Measurements from ENCODE around the gene DENND11. TPM values are rescaled to one million over a fixed set of nuclear protein-coding genes. Genes with fewer than 3 reads are reported as not detected.

The DENND11 gene
- total and polyA plus RNA-seq, 2 of the 4 experiments (the other 2 are of a cell fraction) = 2.9 to 5.0 TPM

DNA sequence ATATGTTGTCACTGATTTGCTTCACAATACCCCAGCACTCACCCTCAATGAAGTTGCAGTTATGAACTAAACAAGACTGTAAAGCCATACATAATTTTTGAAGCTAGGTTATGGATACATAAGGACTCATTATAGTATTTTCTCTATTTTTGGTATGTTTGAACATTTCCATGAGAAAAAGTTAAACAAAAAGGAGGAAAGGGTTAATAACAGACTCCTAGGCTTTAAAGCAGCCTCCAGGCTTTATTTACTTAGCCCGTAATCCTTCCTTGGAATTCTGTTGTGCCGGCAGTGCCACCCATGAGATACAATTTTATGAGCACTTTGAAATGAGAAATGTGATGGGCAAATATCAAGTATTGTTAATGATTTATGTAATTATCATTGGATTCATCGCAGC, 2.1 kb upstream of the DENND11 start:
- intact Hi-C loops (cut with micrococcal nuclease) = no loop called here
- Histone ChIP-seq H3K4me3 (ENCODE audit: insufficient read depth, low read depth, low read length) (no peak overlapping the region), H3K4ac (ENCODE audit: low read depth, low read length) (no peak overlapping the region), H2AK5ac (ENCODE audit: low read depth, low read length) (no peak overlapping the region), H3K56ac (ENCODE audit: extremely low read depth, insufficient read depth, low read length) (no peak overlapping the region), H3K4me1 (ENCODE audit: control insufficient read depth, insufficient read depth, low read length) (peaks cover 1% of the 10 kb centered on the region; the same call in 1 of the 2 replicates), H3K79me1 (ENCODE audit: low read depth in 1 of 2, low read length in 2 of 2) (peaks cover 0 to 3% of the 10 kb centered on the region in 2 experiments; a peak in 2 of 4 replicates), H4K8ac (ENCODE audit: low read depth in 2 of 2, low read length in 2 of 2) (no peak overlapping the region), H4K91ac (ENCODE audit: insufficient read depth, low read depth, low read length) (no peak overlapping the region), H3K27me3 (ENCODE audit: control insufficient read depth, insufficient read depth, low read length) (peaks cover 3% of the 10 kb centered on the region; the same call in 1 of the 2 replicates), H2BK120ac (ENCODE audit: low read depth, low read length) (no peak overlapping the region), H4K20me1 (ENCODE audit: insufficient read depth, low read length) (no peaks in the 10 kb centered on the region; the same call in 1 of the 2 replicates), H4K5ac (ENCODE audit: low read depth, low read length) (no peak overlapping the region), H2BK15ac (ENCODE audit: low read depth, low read length) (no peak overlapping the region), H3K9me1 (ENCODE audit: insufficient read depth, low read length) (no peaks in the 10 kb centered on the region), H3K9ac (ENCODE audit: low read depth, low read length) (no peak overlapping the region), H3K27ac (ENCODE audit: insufficient read depth, low read length) (no peak overlapping the region), H3K18ac (ENCODE audit: low read depth, low read length) (no peak overlapping the region), H2BK5ac (ENCODE audit: low read depth, low read length, poor library complexity, severe bottlenecking) (no peak overlapping the region), H3K23ac (ENCODE audit: low read depth, low read length) (no peak overlapping the region), H3K9me3 (ENCODE audit: control insufficient read depth, insufficient read depth, low read length) (no peaks in the 10 kb centered on the region), H2AK9ac (replicated peaks; ENCODE audit: low read depth, low read length, poor library complexity) (no peak overlapping the region), H3K14ac (replicated peaks; ENCODE audit: low read depth, low read length) (no peak overlapping the region), H2BK20ac (ENCODE audit: low read depth, low read length) (no peak overlapping the region), H3K4me2 (ENCODE audit: low read depth, low read length) (no peak overlapping the region), H2AFZ (replicated peaks; ENCODE audit: low read length, poor library complexity) (no peak overlapping the region), H3K36me3 (ENCODE audit: control insufficient read depth, insufficient read depth, low read length) (no peaks in the 10 kb centered on the region)
- no TSS peak for BruUV-seq (replicated peaks)
- ChIA-PET CTCF (no interaction called here), POLR2A (ENCODE audit: unreplicated experiment) (interaction anchor here (0.5 kb wide), 1 partner anchor 789 kb away, joined by 4 read pairs; no protein-coding TSS in a partner anchor)
- TF ChIP-seq CTCF (conservative IDR thresholded peaks at IDR 0.05; ENCODE audit: low read depth, low read length) (no peak), USF2 (IDR thresholded peaks at IDR 0.05; ENCODE audit: low read depth, low read length) (no peak), RAD21 (IDR thresholded peaks at IDR 0.05; ENCODE audit: low read length) (no peak), BHLHE40 (IDR thresholded peaks at IDR 0.05; ENCODE audit: low read depth, low read length) (no peak), CHD1 (IDR thresholded peaks at IDR 0.05; ENCODE audit: low read depth, low read length) (no peak), RFX5 (IDR thresholded peaks at IDR 0.05; ENCODE audit: low read depth, low read length) (no peak), MAFK (IDR thresholded peaks at IDR 0.05; ENCODE audit: low read depth, low read length) (no peak), MAZ (IDR thresholded peaks at IDR 0.05; ENCODE audit: borderline replicate concordance, low read depth, low read length) (no peak), POLR2A (IDR thresholded peaks at IDR 0.05; ENCODE audit: low read depth, low read length) (no peak), FOS (IDR thresholded peaks at IDR 0.05; ENCODE audit: low read depth, low read length) (no peak), NFE2L2 (IDR thresholded peaks at IDR 0.05; ENCODE audit: low read depth, low read length) (no peak), SMC3 (IDR thresholded peaks at IDR 0.05; ENCODE audit: low read depth, low read length) (no peak), RCOR1 (IDR thresholded peaks at IDR 0.05; ENCODE audit: insufficient replicate concordance, low read length) (no peak), MXI1 (IDR thresholded peaks at IDR 0.05; ENCODE audit: borderline replicate concordance, low read depth, low read length) (no peak), CEBPB (IDR thresholded peaks at IDR 0.05; ENCODE audit: low read depth, low read length) (no peak)
- TF ChIP-seq, protein P1, sequence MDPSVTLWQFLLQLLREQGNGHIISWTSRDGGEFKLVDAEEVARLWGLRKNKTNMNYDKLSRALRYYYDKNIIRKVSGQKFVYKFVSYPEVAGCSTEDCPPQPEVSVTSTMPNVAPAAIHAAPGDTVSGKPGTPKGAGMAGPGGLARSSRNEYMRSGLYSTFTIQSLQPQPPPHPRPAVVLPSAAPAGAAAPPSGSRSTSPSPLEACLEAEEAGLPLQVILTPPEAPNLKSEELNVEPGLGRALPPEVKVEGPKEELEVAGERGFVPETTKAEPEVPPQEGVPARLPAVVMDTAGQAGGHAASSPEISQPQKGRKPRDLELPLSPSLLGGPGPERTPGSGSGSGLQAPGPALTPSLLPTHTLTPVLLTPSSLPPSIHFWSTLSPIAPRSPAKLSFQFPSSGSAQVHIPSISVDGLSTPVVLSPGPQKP (IDR thresholded peaks at IDR 0.05; ENCODE audit: borderline replicate concordance, low read depth, low read length) = no peak
- ATAC-seq (ENCODE audit: low read depth) (no peak), DNase-seq (no peak)
- in situ Hi-C loops (cut with MboI; ENCODE audit: low sequenced_read_pairs) = no loop called here
- WGBS, 2 experiments (ENCODE audit: extremely low coverage in 2 of 2, insufficient read length in 1 of 2) = no CpG with 5 or more reads among the region's 3 CpGs
- dilution Hi-C loops (cut with HindIII; ENCODE audit: low sequenced_read_pairs, unreplicated experiment) = no loop called here

Measured in IMR-90 (cell line).